Measurements from ENCODE around the gene WDR35. TPM values are rescaled to one million over a fixed set of nuclear protein-coding genes. Genes with fewer than 3 reads are reported as not detected.
"Not testable (repeated sequence)": the region's sequence is repeated elsewhere in the genome, so short reads cannot be mapped to it uniquely, and the experiment has no call there.

Gene WDR35
- total RNA-seq, 1 experiment from 2014 or later = 7.9 TPM

GRCh38 chr2:19943189-19943588 is 46.7 kb downstream of the WDR35 start:
- H3K4me1 ChIP-seq (replicated peaks) = no peaks in the 10 kb centered on the region
- no peak for DNase-seq (ENCODE audit: low read depth in 1 of 2, low spot score in 2 of 2)
- H3K9me3 ChIP-seq (replicated peaks) = no peaks in the 10 kb centered on the region
- H3K36me3 ChIP-seq = peaks cover 3% of the 10 kb centered on the region; the same call in 1 of the 2 replicates
- H3K4me3 ChIP-seq = no peak overlapping the region
- H3K27ac ChIP-seq = no peak overlapping the region
- no peaks in the 10 kb centered on the region for H3K27me3 ChIP-seq (replicated peaks)

- no peaks in the 10 kb centered on the region for H3K27me3 ChIP-seq (replicated peaks)
- no peaks in the 10 kb centered on the region for H3K4me1 ChIP-seq (replicated peaks)
- no peak overlapping the region for H3K27ac ChIP-seq
- no peak for DNase-seq (ENCODE audit: low read depth in 1 of 2, low spot score in 2 of 2)
- H3K4me3 ChIP-seq = no peak overlapping the region
- H3K9me3 ChIP-seq (replicated peaks) = no peaks in the 10 kb centered on the region
- peaks cover 3% of the 10 kb centered on the region; the same call in 1 of the 2 replicates for H3K36me3 ChIP-seq
Observed at GRCh38 chr2:19942199-19942598, 47.7 kb downstream of the WDR35 start.

- Histone ChIP-seq H3K36me3 (0 out of 2 replicates have a peak, but pooled peaks cover 4% of the 10 kb centered on the region), H3K27me3 (replicated peaks) (no peaks in the 10 kb centered on the region), H3K9me3 (replicated peaks) (no peaks in the 10 kb centered on the region), H3K27ac (no peak overlapping the region), H3K4me1 (replicated peaks) (peaks cover 11% of the 10 kb centered on the region), H3K4me3 (no peak overlapping the region)
- no peak for DNase-seq (ENCODE audit: low read depth in 1 of 2, low spot score in 2 of 2)
Observed at GRCh38 chr2:19937004-19937403, 52.9 kb downstream of the WDR35 start.

- Histone ChIP-seq H3K27me3 (replicated peaks) (no peaks in the 10 kb centered on the region), H3K4me1 (replicated peaks) (peaks cover 11% of the 10 kb centered on the region), H3K27ac (no peak overlapping the region), H3K36me3 (0 out of 2 replicates have a peak, but pooled peaks cover 4% of the 10 kb centered on the region), H3K9me3 (replicated peaks) (no peaks in the 10 kb centered on the region), H3K4me3 (no peak overlapping the region)
- DNase-seq (ENCODE audit: low read depth in 1 of 2, low spot score in 2 of 2) = no peak
Observed at GRCh38 chr2:19936203-19936602, 53.7 kb downstream of the WDR35 start.

GRCh38 chr2:19933351-19933981 is 56.4 kb downstream of the WDR35 start:
- no peaks in the 10 kb centered on the region for H3K9me3 ChIP-seq (replicated peaks)
- H3K4me1 ChIP-seq (replicated peaks) = peaks cover 11% of the 10 kb centered on the region
- H3K4me3 ChIP-seq = no peak overlapping the region
- peaks cover 11% of the 10 kb centered on the region for H3K36me3 ChIP-seq
- DNase-seq (ENCODE audit: low read depth in 1 of 2, low spot score in 2 of 2) = peak in 1 of 2 experiments; percentile 73
- no peaks in the 10 kb centered on the region for H3K27me3 ChIP-seq (replicated peaks)
- H3K27ac ChIP-seq = peak overlapping the region; percentile 95

GRCh38 chr2:19932928-19933327 is 57.0 kb downstream of the WDR35 start:
- no peaks in the 10 kb centered on the region for H3K9me3 ChIP-seq (replicated peaks)
- peaks cover 11% of the 10 kb centered on the region for H3K4me1 ChIP-seq (replicated peaks)
- no peak for DNase-seq (ENCODE audit: low read depth in 1 of 2, low spot score in 2 of 2)
- H3K27me3 ChIP-seq (replicated peaks) = no peaks in the 10 kb centered on the region
- no peak overlapping the region for H3K4me3 ChIP-seq
- peaks cover 11% of the 10 kb centered on the region for H3K36me3 ChIP-seq
- H3K27ac ChIP-seq = peak overlapping the region; percentile 95

GRCh38 chr2:19929226-19929625 is 60.7 kb downstream of the WDR35 start:
- Histone ChIP-seq H3K27me3 (replicated peaks) (no peaks in the 10 kb centered on the region), H3K4me3 (no peak overlapping the region), H3K4me1 (replicated peaks) (peaks cover 11% of the 10 kb centered on the region), H3K27ac (no peak overlapping the region), H3K9me3 (replicated peaks) (no peaks in the 10 kb centered on the region), H3K36me3 (peaks cover 7% of the 10 kb centered on the region)
- DNase-seq (ENCODE audit: low read depth in 1 of 2, low spot score in 2 of 2) = no peak

- H3K4me1 ChIP-seq (replicated peaks); H3K9me3 ChIP-seq (replicated peaks); H3K27ac ChIP-seq; H3K36me3 ChIP-seq; H3K4me3 ChIP-seq; DNase-seq (ENCODE audit: low read depth in 1 of 2, low spot score in 2 of 2); H3K27me3 ChIP-seq (replicated peaks): not testable (repeated sequence)
Observed at GRCh38 chr2:19927816-19928215, 62.1 kb downstream of the WDR35 start.

GRCh38 chr2:19924526-19924925 is 65.4 kb downstream of the WDR35 start:
- not testable (repeated sequence) for DNase-seq (ENCODE audit: low read depth in 1 of 2, low spot score in 2 of 2); H3K27me3 ChIP-seq (replicated peaks); H3K4me3 ChIP-seq; H3K27ac ChIP-seq; H3K36me3 ChIP-seq; H3K9me3 ChIP-seq (replicated peaks); H3K4me1 ChIP-seq (replicated peaks)

GRCh38 chr2:19922188-19922587 is 67.7 kb downstream of the WDR35 start:
- H3K9me3 ChIP-seq (replicated peaks); H3K27ac ChIP-seq; H3K27me3 ChIP-seq (replicated peaks); DNase-seq (ENCODE audit: low read depth in 1 of 2, low spot score in 2 of 2); H3K36me3 ChIP-seq; H3K4me1 ChIP-seq (replicated peaks); H3K4me3 ChIP-seq: not testable (repeated sequence)

GRCh38 chr2:19916385-19916950 is 73.4 kb downstream of the WDR35 start:
- H3K36me3 ChIP-seq = no peaks in the 10 kb centered on the region
- no peak overlapping the region for H3K4me3 ChIP-seq
- H3K4me1 ChIP-seq (replicated peaks) = peaks cover 9% of the 10 kb centered on the region
- H3K9me3 ChIP-seq (replicated peaks) = no peaks in the 10 kb centered on the region
- no peak for DNase-seq (ENCODE audit: low read depth in 1 of 2, low spot score in 2 of 2)
- H3K27ac ChIP-seq = no peak overlapping the region
- H3K27me3 ChIP-seq (replicated peaks) = no peaks in the 10 kb centered on the region

- no peak for DNase-seq (ENCODE audit: low read depth in 1 of 2, low spot score in 2 of 2)
- H3K36me3 ChIP-seq = no peaks in the 10 kb centered on the region
- H3K27me3 ChIP-seq (replicated peaks) = no peaks in the 10 kb centered on the region
- H3K9me3 ChIP-seq (replicated peaks) = no peaks in the 10 kb centered on the region
- H3K4me1 ChIP-seq (replicated peaks) = peaks cover 14% of the 10 kb centered on the region
- H3K27ac ChIP-seq = no peak overlapping the region
- H3K4me3 ChIP-seq = no peak overlapping the region
Observed at GRCh38 chr2:19914266-19914975, 75.5 kb downstream of the WDR35 start.

- H3K4me1 ChIP-seq (replicated peaks) = peaks cover 14% of the 10 kb centered on the region
- no peak overlapping the region for H3K27ac ChIP-seq
- no peak overlapping the region for H3K4me3 ChIP-seq
- H3K27me3 ChIP-seq (replicated peaks) = no peaks in the 10 kb centered on the region
- no peaks in the 10 kb centered on the region for H3K9me3 ChIP-seq (replicated peaks)
- DNase-seq (ENCODE audit: low read depth in 1 of 2, low spot score in 2 of 2) = peak; percentile 87 to 91
- no peaks in the 10 kb centered on the region for H3K36me3 ChIP-seq
Observed at GRCh38 chr2:19911808-19912509, 77.9 kb downstream of the WDR35 start.
